ENCODE results near the gene PER2.
A peak's percentile ranks its signal among the peaks of the same experiment; 100 is the strongest.

Gene PER2

GRCh38 chr2:238306672-238306998 is 18.2 kb upstream of the PER2 start:
- no peak for FAIRE-seq

GRCh38 chr2:238305965-238306671 is 17.7 kb upstream of the PER2 start:
- no peak for FAIRE-seq

GRCh38 chr2:238305092-238305862 is 16.9 kb upstream of the PER2 start:
- FAIRE-seq: no peak

GRCh38 chr2:238304116-238304515 is 15.7 kb upstream of the PER2 start:
- FAIRE-seq: no peak

DNA sequence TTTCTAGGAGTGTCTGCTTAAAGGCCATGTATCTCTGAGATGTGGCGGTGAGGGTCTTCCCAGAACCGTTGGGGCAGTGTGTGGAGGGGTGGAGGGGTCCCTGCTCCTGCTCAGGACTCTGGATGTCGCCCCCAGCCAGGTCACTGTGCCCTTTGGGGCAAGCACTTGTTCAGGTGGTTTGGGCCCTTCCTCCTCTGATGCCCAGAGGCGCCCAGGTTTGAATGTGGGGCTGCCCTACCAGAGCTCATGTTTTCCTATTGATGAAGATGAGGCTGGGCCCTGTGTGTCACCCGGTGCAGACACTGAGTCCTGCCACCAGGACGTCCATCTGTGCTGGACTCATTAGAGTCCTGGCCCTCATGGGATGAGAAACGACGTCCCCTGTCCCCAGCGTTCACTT is 14.3 kb upstream of the PER2 start:
- FAIRE-seq: no peak

- no peak for FAIRE-seq
These were observed 13.7 kb upstream of the PER2 start for GRCh38 chr2:238302087-238302486.

DNA sequence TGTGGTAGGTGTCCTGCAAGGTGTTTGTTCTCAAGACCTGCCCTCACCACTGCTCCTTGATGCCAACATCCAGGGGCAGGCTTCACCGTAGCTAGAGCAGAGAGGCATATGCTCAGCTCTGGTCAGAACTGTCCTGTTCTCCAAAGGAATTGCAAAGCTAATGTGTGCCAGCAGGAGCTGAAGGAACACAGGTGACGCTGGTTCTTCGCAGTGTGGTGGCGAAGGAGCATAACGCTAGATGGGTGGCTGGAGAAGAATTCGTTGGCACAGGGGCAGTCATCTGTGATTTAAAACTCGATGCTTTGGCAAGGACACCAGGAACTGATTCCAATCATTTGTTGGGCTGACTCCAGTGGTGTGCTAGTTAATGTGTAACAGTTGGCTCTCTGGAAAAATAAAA is 11.4 kb upstream of the PER2 start:
- FAIRE-seq: no peak

- no peak for FAIRE-seq
These were observed 8.4 kb upstream of the PER2 start for GRCh38 chr2:238296638-238297457.

DNA sequence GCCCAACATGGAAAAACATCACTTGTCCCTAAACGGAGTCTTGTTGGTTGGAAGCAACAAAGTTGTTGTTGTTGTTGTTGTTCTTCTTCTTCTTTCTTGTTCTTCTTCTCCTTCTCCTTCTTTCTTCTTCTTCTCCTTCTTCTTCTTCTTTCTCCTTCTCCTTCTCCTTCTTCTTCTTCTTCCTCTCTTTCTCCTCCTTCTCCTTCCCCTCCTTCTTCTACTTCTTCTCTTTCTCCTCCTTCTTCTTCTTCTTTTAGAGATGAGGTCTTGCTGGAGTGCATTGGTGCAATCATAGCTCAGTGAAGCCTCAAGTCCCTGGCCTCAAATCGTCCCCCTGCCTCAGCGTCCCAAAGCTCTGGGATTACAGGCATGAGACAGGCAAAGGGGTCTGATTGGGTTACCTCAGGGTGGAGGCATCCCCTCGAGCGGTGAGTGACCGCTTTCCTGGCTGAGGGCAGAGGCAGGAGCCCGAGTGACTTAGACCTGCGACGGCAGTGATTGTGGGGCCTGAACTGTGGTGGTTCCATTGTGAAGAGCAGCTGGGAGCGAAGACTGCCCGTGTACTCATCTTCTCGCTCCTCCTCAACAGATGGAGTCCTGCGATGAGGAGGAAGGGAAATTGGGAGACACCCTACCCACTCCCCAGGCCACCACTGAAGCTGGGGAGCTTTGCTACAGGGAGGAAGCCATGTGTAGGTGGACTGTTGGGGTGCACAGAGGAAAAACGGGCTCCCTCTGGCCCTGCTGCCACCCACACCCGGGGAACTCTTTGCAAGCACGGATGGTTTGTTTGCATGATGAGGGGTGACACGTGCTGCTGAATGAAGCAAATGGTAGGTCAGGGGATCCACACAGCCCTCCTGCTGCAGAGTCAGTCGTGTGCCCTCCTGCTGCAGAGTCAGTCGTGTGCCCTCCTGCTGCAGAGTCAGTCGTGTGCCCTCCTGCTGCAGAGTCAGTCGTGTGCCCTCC is 7.0 kb upstream of the PER2 start:
- no peak for FAIRE-seq

DNA sequence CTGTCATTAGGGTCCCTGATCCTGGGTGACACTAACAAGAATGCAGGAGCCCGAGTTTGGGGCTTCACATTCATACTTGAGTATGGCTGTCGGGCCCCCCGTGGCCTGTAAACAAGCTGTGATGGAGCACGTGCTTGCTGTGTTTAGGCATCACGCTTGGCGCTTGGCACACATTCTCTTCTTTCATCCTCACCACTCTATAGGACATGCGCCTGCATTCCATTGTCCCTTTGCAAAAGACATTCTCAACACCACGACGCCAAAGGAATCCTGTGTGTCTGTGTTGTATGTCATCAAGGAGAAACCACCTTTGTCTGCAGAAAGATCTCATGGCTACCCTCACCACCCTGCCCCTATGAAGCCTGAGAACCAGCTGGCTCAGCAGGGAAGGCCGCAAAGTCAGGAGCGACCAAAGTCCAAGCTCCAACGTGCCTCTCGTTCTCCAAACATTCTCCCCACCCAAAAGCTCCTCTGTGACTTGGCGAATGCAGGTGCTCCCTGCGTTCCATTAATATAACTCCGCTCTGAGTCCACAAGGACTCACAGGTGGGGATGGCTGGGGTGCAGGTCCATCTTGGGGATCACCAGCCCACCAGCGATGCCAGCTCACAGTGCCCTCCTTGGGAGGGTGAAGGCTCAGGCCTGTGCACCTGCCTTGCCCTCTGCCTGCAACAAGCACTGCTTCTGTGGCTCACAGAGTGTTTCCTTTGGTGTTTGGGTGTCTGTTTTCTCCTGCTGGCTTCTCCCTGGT is 6.2 kb upstream of the PER2 start:
- FAIRE-seq: no peak

GRCh38 chr2:238294046-238294392 is 5.6 kb upstream of the PER2 start:
- FAIRE-seq: no peak

GRCh38 chr2:238291550-238292281 is 3.3 kb upstream of the PER2 start:
- FAIRE-seq: no peak

- no peak for FAIRE-seq
These were observed 2.5 kb upstream of the PER2 start for GRCh38 chr2:238290715-238291549.

DNA sequence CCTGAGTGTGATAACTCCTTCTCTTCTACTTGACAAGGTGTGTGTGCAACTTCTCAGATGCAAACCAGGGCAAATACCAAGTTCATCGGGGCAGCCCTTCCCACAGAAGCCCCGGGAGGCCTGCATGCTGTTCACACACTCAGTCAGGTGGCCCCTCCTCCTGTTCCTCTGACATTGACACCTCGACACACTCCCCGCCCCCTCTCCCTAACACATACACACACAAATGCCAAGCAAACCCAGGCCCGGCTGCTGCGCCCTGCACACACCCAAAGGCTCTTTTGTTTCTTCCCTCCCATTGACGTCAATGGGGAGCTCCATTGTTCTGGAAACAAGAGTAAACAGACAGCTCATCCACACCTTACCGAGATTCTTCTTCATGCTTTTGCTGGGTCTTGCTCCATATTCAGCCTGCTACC is 1.7 kb upstream of the PER2 start:
- FAIRE-seq: no peak

GRCh38 chr2:238289574-238289973 is 1.2 kb upstream of the PER2 start:
- no peak for FAIRE-seq

DNA sequence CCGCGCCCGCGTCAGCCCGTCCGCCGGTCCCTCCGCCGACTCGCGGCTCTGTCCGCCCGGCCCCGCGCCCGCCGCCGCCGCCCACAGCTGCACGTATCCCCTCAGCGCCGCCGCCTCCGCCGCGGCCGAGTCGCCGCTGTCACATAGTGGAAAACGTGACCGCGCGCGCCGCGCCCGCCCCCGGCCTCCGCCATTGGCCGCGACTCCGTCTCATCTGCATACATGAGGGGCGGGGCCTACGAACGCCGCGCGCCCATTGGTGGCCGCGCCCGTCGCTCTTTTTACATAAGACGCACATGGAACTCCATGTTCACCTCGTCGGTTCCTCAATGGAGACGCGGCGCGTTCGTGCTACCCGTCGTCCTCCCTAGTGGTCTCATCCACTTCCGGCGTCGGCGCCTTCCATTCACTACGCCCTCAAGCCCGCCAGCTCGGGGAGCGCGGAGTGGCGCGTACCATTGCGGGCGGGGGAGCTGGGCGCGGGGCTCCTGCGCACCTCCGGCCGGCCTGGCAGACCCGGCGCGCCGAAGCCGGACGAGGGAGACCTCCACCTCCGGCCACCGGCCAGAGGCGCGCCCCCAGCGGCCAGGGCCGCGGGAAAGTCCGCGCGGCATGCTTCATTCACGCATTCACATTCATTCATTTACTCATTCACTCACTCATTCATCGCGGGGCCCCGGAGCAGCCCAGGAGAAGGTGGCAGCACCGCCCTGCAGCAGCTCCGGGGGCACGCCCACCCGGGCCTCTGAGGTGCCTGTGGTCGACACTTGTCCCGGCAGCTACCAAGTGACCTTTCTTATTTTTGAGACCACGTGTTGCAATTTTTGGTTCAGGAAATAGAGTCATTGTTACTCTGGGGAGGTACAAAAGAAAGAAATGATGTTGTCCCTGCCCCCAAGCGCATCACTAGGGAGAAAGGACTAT is 502 bp upstream of the PER2 start:
- peak; percentile 93 for FAIRE-seq

GRCh38 chr2:238286987-238287736 is 1.2 kb downstream of the PER2 start:
- FAIRE-seq: no peak

DNA sequence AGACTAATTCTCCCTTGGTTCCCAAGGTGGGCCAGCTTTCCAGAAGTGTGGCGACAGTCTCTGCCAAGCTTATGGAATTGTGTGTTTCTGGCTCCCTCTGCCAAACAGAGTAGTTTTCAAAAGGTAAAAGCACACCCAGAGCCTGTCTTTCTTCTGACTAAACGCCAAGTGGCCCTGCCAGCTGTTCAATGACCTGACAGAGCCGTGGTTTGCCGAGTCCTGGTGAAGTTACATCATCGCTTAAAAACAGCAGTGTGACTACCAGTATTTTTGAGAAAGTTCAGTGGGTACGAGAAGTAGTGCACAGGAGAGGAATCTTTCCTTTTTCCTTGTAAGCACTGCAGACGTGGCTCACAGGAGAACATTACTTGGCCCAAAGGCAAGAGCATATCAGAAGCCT is 1.9 kb downstream of the PER2 start:
- no peak for FAIRE-seq
